PFSK-1 (cell line): ENCODE data around the gene ERBIN.

Source experiments
- SIN3A ChIP-seq: IDR thresholded peaks from 2 replicates; pipeline ENCODE4 v1.6.1; 2012; ENCODE audit warnings: mild to moderate bottlenecking, low read length, moderate library complexity, borderline replicate concordance; ENCODE audit not compliant: insufficient read depth
- TAF1 ChIP-seq: IDR thresholded peaks from 2 replicates; pipeline ENCODE4 v1.6.1; 2012; ENCODE audit warnings: low read length, control low read depth, borderline replicate concordance; ENCODE audit not compliant: insufficient read depth

DNA sequence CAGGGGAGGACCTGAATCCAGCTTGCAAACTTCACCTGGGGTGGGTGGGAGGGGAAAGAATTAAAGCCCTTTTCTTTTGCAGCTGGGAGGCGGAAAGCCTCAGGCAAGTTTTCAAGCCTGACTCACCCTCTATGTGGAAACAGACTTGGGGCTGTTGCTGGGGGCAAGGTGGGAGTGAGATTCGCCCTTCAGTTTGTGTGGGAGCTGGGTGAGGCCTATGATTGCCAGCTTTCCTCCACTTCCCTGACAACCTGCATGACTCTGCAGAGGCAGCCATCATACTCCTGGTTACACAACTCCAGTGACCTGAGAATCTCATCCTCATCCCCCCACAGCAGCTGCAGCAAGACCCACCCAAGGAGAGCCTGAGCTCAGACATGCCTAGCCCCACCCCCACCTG lies 174.5 kb downstream of the ERBIN start:
- TF ChIP-seq TAF1 (no peak), SIN3A (no peak)
